CD4-positive, alpha-beta T cell treated with Interleukin-12 subunit alpha and Interleukin-12 subunit beta, for 1 hour (primary cell): ENCODE measurements around the gene ESAM.
A peak's percentile ranks its signal among the peaks of the same experiment; 100 is the strongest.

Experiments used
- DNase-seq: peaks from one replicate; pipeline ENCODE4 v3.0.0-alpha.2; 2020

Gene ESAM

DNA sequence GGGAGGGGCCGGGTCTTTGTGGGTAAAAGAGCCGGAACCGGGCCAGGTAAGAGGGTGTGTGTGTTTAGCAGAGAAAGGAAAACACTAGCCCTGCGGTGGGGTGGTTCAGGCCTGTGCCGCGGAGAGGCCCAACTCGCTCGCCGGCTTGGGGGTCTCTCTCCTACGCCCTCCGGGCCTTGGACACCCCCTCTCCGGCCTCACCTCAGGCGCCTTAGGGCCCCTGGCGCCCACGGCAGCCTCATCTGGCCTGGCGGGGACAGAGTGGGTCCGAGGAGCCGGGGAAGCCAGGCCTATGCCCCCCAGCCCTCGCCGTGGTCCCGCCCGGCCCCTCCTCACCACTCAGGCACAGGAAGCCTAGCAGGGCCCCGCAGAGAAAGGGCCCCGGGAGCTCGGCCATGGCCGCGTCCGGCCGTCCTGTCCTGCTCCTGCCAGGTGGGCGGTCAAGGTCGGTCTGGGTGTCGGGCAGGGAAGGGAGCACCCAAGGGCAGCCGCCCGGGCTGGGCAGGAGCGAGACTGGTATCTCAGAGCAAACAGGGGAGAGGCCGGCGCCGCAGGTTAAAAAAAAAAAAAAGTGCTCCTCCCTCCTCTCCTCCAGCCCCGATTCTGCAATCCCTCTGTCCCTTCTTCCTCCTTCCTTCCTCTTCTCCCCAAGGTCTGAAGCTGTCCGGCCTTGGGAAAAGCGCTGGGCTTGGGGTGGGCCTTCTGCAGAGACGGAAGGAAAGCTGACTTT is 10.2 kb downstream of the ESAM start, which contains the start of gene VSIG2:
TSS of gene VSIG2 (minus strand) at position 515 of the 730 bp plus-strand sequence. CDS start at position 397, 118 bp downstream.
- no peak for DNase-seq

DNA sequence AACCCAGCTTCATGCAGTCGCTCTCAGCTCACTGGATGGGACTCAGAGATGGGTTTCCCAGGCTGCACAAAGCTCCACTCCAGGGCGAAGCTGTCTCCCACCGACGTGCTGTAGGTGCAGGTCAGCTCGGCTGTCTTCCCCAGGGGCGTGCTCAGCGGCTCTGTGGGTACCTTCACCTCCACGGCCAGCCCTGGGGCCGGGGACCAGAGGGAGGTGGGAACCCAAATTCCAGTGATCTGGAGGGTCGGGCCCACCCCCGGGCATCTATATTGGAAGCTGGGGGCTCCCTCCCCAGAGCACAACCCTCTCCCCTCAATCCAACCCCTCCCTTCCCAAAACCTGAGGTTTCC is 10.7 kb downstream of the ESAM start:
- no peak for DNase-seq

DNA sequence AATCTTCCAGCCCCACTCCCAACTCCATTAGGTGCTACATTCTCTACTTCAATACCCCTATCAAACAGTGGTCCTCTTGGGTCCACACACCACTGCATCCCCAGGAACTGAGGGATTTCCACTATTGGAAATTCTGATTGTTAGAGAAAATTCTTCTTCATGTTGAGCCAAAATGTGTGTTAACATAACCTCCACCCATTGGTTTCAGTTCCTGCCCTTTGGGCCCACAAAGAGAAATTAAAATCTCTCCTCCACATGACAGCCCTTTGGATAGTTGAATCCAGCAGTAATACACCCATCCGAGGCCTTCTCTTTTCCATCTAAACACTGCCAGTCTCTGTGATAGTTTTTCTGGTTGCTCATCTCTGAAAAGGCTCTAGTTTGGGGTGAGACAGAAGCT is 12.2 kb downstream of the ESAM start:
- no peak for DNase-seq

- DNase-seq: no peak
Observed at GRCh38 chr11:124748481-124749343, 13.4 kb downstream of the ESAM start.

DNA sequence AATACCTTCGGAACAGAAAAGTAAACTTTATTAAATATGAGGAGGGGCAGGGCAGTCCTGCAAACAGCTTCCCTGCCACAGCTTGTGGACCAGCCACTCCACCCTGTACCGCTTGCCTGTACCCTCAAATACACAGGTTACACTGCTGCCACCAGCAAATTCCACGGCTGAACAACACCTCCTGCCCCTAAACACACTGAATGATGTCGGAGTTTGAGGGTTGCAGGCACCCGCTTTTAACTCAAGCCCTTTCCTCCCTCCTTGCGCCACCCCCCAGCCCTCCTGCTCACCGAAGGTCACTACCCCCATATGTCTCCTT is 14.0 kb downstream of the ESAM start:
- no peak for DNase-seq

GRCh38 chr11:124747406-124748099 is 14.5 kb downstream of the ESAM start:
- DNase-seq: no peak

DNA sequence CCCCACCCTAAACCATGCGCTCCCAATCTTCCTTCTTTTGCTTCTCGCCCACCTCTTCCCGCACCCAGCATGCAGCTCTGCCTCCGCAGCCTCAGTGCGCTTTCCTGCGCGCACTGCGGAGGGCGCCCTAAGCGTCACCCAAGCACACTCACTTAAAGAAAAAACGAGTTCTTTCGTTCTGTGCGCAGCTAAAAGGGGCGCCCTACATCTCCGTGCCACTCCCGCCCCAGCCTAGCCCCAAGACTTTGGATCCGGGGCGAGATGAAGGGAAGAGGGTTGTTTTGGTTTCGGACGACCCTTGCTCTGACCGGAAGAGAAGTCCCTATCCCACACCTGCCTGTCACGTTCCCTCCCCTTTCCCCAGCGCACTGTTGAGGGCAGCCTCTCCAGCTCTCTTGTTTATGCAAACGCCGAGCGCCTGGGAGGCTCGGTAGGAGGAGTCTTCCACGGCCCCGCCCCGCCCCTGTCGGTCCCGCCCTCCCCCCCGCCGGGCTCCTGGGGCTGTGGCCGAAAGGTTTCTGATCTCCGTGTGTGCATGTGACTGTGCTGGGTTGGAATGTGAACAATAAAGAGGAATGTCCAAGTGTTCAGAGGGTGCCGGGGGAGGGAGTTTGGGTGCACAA is 15.4 kb downstream of the ESAM start:
- peak; percentile 85 for DNase-seq

- DNase-seq: peak; percentile 33
Observed at GRCh38 chr11:124745835-124746620, 16.1 kb downstream of the ESAM start.

DNA sequence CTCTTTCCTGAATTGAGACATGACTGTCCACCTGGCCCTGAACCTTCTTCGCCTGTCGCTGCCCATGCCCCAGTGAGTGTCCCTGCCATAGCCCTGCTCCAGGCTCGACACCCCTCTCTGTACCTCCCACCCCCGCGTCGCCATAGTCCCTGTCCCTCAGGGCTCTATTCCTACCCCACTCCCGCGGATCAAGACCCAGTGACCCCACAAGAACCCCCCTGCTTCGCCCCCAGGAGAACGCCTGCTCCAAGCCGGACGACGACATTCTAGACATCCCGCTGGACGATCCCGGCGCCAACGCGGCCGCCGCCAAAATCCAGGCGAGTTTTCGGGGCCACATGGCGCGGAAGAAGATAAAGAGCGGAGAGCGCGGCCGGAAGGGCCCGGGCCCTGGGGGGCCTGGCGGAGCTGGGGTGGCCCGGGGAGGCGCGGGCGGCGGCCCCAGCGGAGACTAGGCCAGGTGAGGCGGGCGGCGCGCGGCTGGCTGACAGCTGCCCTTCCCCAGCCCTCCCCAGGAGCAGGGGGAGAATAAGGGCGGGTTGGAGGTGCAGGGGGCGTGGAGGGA is 16.7 kb downstream of the ESAM start:
- DNase-seq: no peak

DNA sequence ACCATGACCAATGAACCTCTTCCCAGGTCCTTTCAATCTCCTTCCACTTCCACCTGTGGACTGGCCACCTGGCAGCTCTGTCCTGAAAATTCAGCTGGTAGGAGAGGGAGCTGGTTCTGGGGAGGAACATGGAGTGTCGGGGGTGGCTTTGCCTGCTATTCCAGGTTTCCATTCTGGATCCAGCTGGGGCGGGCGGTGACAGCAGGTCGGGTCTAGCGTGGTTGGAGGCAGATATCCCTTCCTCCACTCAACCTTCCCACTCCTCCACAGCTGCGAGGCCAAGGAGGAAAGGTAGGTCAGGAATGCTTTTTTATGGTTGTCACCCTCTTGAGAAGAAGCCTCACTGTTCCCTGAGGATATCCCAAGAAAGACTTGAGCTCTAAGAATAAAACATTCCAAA is 19.0 kb downstream of the ESAM start:
- DNase-seq: no peak

DNA sequence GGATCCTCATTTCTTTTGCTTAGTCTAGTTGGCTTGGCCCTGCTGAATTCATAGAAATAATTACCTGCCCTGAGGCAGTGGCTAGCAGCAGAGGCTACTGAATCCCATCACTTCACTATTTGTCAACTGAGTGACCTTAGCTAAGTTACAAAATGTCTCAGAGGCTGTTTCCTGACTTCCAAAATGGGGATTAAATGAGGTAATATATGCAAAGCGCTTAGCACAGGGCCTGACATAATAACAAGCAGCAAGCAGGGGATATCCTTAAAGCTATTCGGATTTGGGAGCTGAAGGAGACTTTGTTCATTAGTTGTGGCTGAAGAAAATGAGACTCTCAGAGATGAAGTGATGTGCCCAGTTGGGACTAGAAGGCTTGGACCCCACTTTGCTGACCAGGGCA is 19.5 kb downstream of the ESAM start:
- DNase-seq: no peak

DNA sequence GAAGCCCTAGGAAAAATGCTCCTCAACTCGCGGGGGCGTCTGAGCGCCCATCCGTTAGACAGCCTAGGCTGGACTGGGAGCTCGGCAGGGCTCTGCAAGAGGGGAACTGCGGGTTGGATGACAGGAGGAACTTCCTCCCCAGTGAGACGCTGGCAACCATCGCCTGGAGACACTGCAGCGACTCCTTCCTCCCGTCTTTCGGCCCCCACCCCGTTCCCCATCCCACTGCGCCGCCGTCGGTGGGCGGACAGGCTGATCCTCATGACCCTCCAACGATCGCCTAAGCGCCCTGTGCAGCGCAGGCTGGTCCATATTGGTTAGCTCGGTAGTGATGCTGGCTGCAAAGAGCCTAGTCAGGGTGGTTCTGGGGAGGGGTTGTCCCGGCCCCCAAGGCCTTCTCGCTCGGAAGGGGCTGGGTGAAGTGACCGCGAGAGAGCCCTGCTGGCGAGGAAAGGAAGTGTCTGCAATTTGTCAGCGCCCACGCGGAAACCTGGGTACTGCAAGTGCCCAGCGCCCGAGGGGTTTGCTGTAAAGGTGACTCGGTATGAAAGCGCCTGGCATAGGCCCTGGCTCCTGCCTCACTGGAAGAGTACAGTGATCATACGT is 21.7 kb downstream of the ESAM start:
- DNase-seq: peak; percentile 64

GRCh38 chr11:124739479-124740276 is 22.4 kb downstream of the ESAM start, which contains the start of gene NRGN:
NRGN (plus strand) TSS chr11:124739942; CDS start chr11:124740085, 143 bp downstream.
- DNase-seq: peak; percentile 85

GRCh38 chr11:124738713-124739478 is 23.2 kb downstream of the ESAM start:
- no peak for DNase-seq

DNA sequence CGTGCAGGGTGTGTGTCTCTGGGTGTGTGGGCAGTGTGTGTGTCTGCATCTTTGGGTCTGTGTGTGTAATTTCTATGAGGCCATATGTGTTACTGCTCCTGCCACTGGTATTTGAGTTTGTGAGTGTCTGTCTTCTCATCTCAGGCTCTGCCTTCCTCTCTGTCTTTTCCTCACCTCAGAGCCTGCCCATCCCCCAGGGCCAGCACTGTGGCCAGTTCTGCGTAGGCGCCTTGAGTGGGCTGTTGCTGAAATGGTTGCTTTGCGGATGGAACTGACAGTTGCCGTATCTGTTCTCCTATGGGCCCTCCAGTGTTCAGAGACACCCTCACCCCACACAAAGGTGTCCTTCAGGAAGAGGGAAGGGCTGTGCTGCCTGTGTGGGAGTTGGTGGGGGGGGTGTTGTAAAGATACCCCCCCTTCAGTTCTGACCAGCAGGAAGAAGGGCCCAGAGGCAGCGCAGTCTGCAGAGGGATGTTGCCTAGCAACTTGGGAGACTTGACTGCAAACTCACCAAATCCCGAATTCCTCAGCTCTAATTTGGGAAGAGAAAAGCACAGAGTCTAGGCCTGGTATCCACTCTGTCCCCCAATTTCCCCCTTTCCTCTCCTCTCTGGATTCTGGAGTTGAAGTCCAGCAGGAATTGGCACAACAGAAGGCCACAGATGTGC is 24.3 kb downstream of the ESAM start:
- no peak for DNase-seq

- no peak for DNase-seq
Observed at GRCh38 chr11:124736736-124737135, 25.4 kb downstream of the ESAM start.

- no peak for DNase-seq
Observed at GRCh38 chr11:124732230-124732629, 29.9 kb downstream of the ESAM start.

GRCh38 chr11:124729571-124729970 is 32.5 kb downstream of the ESAM start:
- DNase-seq: no peak

- DNase-seq: no peak
Observed at GRCh38 chr11:124728134-124728533, 34.0 kb downstream of the ESAM start.
